ENCODE measurements around the gene TSPAN9. TPM values are rescaled to one million over a fixed set of nuclear protein-coding genes. Genes with fewer than 3 reads are reported as not detected.

The TSPAN9 gene
- 10 to 100 TPM; 19.8 to 23.5 TPM for total RNA-seq
- polyA plus RNA-seq (ENCODE audit: insufficient read depth, low read depth, low replicate concordance): 14.2 TPM
- long read RNA-seq, donor 1, full-length matches to known transcripts: 11 of 20 reads
- long read RNA-seq, donor 1, partial matches to known transcripts: 9 of 20 reads
- long read RNA-seq, donor 1, other reads (novel, unspliced or antisense): 0 of 20 reads
- long read RNA-seq, donor 2, full-length matches to known transcripts: 9 of 5,221 reads
- long read RNA-seq, donor 2, partial matches to known transcripts: 5,212 of 5,221 reads
- long read RNA-seq, donor 2, other reads (novel, unspliced or antisense): 0 of 5,221 reads

- H3K27ac ChIP-seq: peak within 1 kb of the TSS; percentile 87 to 88
- H3K27me3 ChIP-seq: no peaks in the 10 kb centered on the region
- no peaks in the 10 kb centered on the region for H3K36me3 ChIP-seq (ENCODE audit: low read depth, missing control alignments)
- H3K9me3 ChIP-seq: no peaks in the 10 kb centered on the region
- peak within 1 kb of the TSS; percentile 81 to 97 for H3K4me3 ChIP-seq
- no peak for TF ChIP-seq POLR2A (IDR thresholded peaks at IDR 0.05)
- TF ChIP-seq CTCF (IDR thresholded peaks at IDR 0.05): no peak
- peak; percentile 77 for DNase-seq
- 1 to 2% methylated on average over 8 to 47 of the region's 95 CpGs for WGBS, 2 donors
- intact Hi-C loops (cut with DNase I; ENCODE audit: low total_unique reads): loop anchor here (10.0 kb wide), 1 partner anchor 58 kb away; no protein-coding TSS in a partner anchor
- peaks cover 11% of the 10 kb centered on the region for H3K4me1 ChIP-seq
These were observed at the start of gene TSPAN9 for GRCh38 chr12:3076730-3077571. Gene TSPAN9 (plus strand): TSS chr12:3077379. CDS start chr12:3201194, 123,815 bp downstream.

- 76% methylated on average over 7 of the region's 7 CpGs for WGBS, 2 donors
- H3K36me3 ChIP-seq (ENCODE audit: low read depth, missing control alignments): no peaks in the 10 kb centered on the region
These were observed 49.1 kb upstream of the TSPAN9 start for GRCh38 chr12:3028108-3028507.

GRCh38 chr12:3030821-3031429 lies 46.3 kb upstream of the TSPAN9 start:
- no peaks in the 10 kb centered on the region for H3K27me3 ChIP-seq
- DNase-seq: no peak
- H3K4me1 ChIP-seq: peaks cover 7% of the 10 kb centered on the region
- H3K9me3 ChIP-seq: no peaks in the 10 kb centered on the region
- no peaks in the 10 kb centered on the region for H3K36me3 ChIP-seq (ENCODE audit: low read depth, missing control alignments)
- intact Hi-C loops (cut with DNase I; ENCODE audit: low total_unique reads): no loop called here
- TF ChIP-seq CTCF (IDR thresholded peaks at IDR 0.05): no peak
- no peak for TF ChIP-seq POLR2A (IDR thresholded peaks at IDR 0.05)
- H3K4me3 ChIP-seq: no peak overlapping the region
- 77 to 85% methylated on average over 15 to 20 of the region's 21 CpGs for WGBS, 2 donors
- H3K27ac ChIP-seq: no peak overlapping the region

More at GRCh38 chr12:3028108-3028507, 49.1 kb upstream of the TSPAN9 start:
- Histone ChIP-seq H3K4me3 (no peak overlapping the region), H3K9me3 (no peaks in the 10 kb centered on the region), H3K27ac (no peak overlapping the region), H3K27me3 (no peaks in the 10 kb centered on the region), H3K4me1 (peaks cover 7% of the 10 kb centered on the region)
- DNase-seq: no peak
- intact Hi-C loops (cut with DNase I; ENCODE audit: low total_unique reads): no loop called here
- no peak for TF ChIP-seq POLR2A (IDR thresholded peaks at IDR 0.05)
- TF ChIP-seq CTCF (IDR thresholded peaks at IDR 0.05): no peak

GRCh38 chr12:3032161-3032560 lies 45.0 kb upstream of the TSPAN9 start:
- Histone ChIP-seq H3K4me1 (peaks cover 7% of the 10 kb centered on the region), H3K36me3 (ENCODE audit: low read depth, missing control alignments) (no peaks in the 10 kb centered on the region), H3K27me3 (no peaks in the 10 kb centered on the region), H3K27ac (no peak overlapping the region), H3K4me3 (no peak overlapping the region), H3K9me3 (no peaks in the 10 kb centered on the region)
- intact Hi-C loops (cut with DNase I; ENCODE audit: low total_unique reads): no loop called here
- WGBS, 2 donors: 76% methylated on average over 11 to 12 of the region's 12 CpGs
- TF ChIP-seq POLR2A (IDR thresholded peaks at IDR 0.05) (no peak), CTCF (IDR thresholded peaks at IDR 0.05) (no peak)
- DNase-seq: no peak

Data from testis (tissue), 5 donors.